ENCODE data around the gene PSMC3. TPM values are rescaled to one million over a fixed set of nuclear protein-coding genes. Genes with fewer than 3 reads are reported as not detected.

The PSMC3 gene
- total RNA-seq, 1 experiment from 2014 or later, result 179 TPM

DNA sequence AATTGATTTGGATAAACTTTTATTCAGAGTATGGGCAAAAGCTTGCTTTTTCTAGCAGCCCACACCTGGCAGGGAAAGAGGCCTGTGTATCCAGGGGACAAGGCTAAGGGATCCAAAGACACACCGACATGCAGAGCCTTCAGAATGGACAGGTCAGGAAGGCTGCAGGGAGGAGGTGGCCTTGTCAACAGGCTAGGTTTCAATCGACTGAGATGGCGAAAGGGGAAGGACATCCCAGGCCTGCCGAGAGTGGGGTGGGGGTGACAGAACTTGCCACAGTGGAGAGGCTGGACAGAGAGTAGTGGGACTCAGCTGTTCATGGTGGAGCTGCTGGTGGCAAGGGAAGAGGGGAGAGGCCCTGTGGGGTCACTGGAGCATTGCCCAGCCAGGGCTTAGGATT lies 23.1 kb downstream of the PSMC3 start:
- H3K4me1 Mint-ChIP-seq, result peaks cover 35 to 50% of the 10 kb centered on the region in 2 experiments
- Histone ChIP-seq H4K91ac (ENCODE audit: insufficient read length, low read depth, low read length) (no peak overlapping the region), H3K9ac (ENCODE audit: extremely low read depth, insufficient read length, low read length) (no peak overlapping the region), H2BK20ac (ENCODE audit: low read depth, low read length, poor library complexity, severe bottlenecking) (no peak overlapping the region), H3K79me2 (ENCODE audit: insufficient read depth, low read length) (no peaks in the 10 kb centered on the region), H2AK5ac (ENCODE audit: insufficient read length, low read length) (no peak overlapping the region), H3K18ac (ENCODE audit: insufficient read length, low read depth, low read length) (no peak overlapping the region), H4K8ac (replicated peaks; ENCODE audit: insufficient read length, low read depth, low read length) (no peak overlapping the region), H3K56ac (ENCODE audit: insufficient read length, low read depth, low read length) (no peak overlapping the region), H4K5ac (ENCODE audit: insufficient read length, low read depth, low read length) (no peak overlapping the region), H2BK5ac (ENCODE audit: insufficient read length, low read length) (no peak overlapping the region), H2BK12ac (ENCODE audit: insufficient read length, low read depth, low read length) (no peak overlapping the region), H2BK120ac (ENCODE audit: low read depth, low read length, poor library complexity, severe bottlenecking) (no peak overlapping the region), H2AFZ (ENCODE audit: low read length) (no peak overlapping the region), H3K79me1 (ENCODE audit: insufficient read depth, low read depth, low read length, poor library complexity, severe bottlenecking) (no peaks in the 10 kb centered on the region), H3K9me3 (ENCODE audit: control insufficient read depth, low read depth, low read length) (no peaks in the 10 kb centered on the region), H3T11ph (ENCODE audit: low read length) (no peak overlapping the region), H3K14ac (ENCODE audit: insufficient read depth, low read length) (no peak overlapping the region), H3K27ac (ENCODE audit: insufficient read length, low read depth, low read length) (no peak overlapping the region), H3K23me2 (ENCODE audit: insufficient read length, low read depth, low read length, poor library complexity, severe bottlenecking) (peaks cover 10% of the 10 kb centered on the region), H3K27me3 (ENCODE audit: insufficient read depth, low read length) (no peaks in the 10 kb centered on the region), H3K4me1 (ENCODE audit: insufficient read depth, low read length) (peaks cover 5% of the 10 kb centered on the region), H3K4ac (ENCODE audit: low read depth, low read length) (no peak overlapping the region), H3K23ac (ENCODE audit: insufficient read length, low read depth, low read length) (no peak overlapping the region), H4K20me1 (ENCODE audit: control insufficient read depth, insufficient read depth, insufficient read length) (no peaks in the 10 kb centered on the region), H2BK15ac (ENCODE audit: low read depth, low read length) (no peak overlapping the region), H3K4me2 (ENCODE audit: insufficient read depth, insufficient read length, low read length) (no peak overlapping the region)
- H3K36me3 Mint-ChIP-seq (ENCODE audit: insufficient read depth in 1 of 3, low read depth in 3 of 3), result no peaks in the 10 kb centered on the region; a peak in 1 of 7 replicates
- TF ChIP-seq, protein P1, sequence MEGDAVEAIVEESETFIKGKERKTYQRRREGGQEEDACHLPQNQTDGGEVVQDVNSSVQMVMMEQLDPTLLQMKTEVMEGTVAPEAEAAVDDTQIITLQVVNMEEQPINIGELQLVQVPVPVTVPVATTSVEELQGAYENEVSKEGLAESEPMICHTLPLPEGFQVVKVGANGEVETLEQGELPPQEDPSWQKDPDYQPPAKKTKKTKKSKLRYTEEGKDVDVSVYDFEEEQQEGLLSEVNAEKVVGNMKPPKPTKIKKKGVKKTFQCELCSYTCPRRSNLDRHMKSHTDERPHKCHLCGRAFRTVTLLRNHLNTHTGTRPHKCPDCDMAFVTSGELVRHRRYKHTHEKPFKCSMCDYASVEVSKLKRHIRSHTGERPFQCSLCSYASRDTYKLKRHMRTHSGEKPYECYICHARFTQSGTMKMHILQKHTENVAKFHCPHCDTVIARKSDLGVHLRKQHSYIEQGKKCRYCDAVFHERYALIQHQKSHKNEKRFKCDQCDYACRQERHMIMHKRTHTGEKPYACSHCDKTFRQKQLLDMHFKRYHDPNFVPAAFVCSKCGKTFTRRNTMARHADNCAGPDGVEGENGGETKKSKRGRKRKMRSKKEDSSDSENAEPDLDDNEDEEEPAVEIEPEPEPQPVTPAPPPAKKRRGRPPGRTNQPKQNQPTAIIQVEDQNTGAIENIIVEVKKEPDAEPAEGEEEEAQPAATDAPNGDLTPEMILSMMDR (conservative IDR thresholded peaks at IDR 0.05), result no peak
- no CpG with 5 or more reads among the region's 4 CpGs for WGBS (ENCODE audit: extremely low coverage, insufficient read length, low lambda C conversion rate)
- no peaks in the 10 kb centered on the region; a peak in 1 of 5 replicates for H3K9me3 Mint-ChIP-seq
- no peaks in the 10 kb centered on the region for H3K27me3 Mint-ChIP-seq (ENCODE audit: low read depth)
- peak overlapping the region in 1 of 3 experiments; percentile 33; a peak in 1 of 7 replicates for H3K27ac Mint-ChIP-seq
- H3K4me3 Mint-ChIP-seq, result no peak overlapping the region; a peak in 1 of 5 replicates
- no peak for DNase-seq
